Right forelimb (tissue), 1 donor: ENCODE data around the gene MMP15.
"Not testable (repeated sequence)": the region's sequence is repeated elsewhere in the genome, so short reads cannot be mapped to it uniquely, and the experiment has no call there.

Experiments used
- DNase-seq: peaks from one replicate; pipeline ENCODE4 v3.0.0-alpha.2; 2018

MMP15 gene

GRCh38 chr16:58025351-58026138 lies at the start of gene MMP15:
TSS of gene MMP15 (plus strand) at chr16:58025754. CDS start at chr16:58026351, 597 bp downstream.
- DNase-seq = peak; percentile 78

DNA sequence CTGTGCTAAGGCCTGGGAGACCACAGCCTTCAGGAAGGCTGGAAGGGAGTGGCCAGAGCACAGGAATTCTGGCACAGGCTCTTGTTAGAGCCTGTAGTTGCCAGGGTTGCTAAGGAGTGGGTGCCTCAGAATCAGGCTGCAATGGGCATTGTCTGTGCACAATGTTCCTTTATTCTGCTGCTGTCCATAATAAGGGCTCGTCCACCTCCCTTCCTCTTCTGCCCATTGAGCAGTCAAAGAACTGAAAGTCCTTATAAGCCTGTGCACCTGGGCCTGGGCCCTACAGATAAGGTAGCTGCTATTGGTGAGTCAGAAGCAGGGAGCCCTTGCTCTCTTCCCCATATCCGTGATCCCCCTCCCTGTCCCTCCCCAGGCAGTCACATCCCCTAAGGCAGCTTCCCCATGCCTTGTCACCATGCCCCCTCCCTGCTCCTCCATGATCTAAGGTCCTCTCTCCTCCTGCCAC lies 49.2 kb upstream of the MMP15 start:
- no peak for DNase-seq

DNA sequence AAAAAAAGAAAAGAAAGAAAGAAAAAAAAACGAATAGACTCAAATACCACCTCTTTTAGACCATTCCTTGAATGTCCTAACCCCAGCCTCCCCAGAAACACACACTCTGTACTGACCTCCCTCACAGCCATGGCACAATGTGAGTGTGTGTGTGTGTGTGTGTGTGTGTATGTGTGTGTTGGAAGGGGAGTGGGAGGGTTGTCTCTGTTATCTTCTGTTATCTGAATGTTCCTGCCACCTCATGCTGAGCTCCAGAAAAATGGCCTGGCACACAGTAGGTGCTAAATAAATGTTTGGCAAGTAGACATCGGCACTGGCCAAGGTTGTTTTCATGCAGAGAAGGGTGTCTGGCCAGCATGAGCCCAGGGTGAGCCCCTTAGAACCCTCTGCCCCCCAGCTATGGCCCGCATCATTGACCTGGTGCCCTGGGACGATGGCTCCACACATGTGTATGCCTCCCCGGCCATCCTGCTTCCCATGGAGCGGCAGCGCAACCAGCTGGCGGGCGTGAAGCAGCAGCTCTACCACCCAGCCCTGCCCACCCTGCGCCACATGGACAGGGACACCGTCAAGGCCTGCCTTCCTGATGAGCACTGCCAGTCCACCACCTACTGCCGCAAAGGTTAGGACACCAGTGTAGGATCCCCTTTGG lies 48.0 kb upstream of the MMP15 start:
- DNase-seq = no peak

DNA sequence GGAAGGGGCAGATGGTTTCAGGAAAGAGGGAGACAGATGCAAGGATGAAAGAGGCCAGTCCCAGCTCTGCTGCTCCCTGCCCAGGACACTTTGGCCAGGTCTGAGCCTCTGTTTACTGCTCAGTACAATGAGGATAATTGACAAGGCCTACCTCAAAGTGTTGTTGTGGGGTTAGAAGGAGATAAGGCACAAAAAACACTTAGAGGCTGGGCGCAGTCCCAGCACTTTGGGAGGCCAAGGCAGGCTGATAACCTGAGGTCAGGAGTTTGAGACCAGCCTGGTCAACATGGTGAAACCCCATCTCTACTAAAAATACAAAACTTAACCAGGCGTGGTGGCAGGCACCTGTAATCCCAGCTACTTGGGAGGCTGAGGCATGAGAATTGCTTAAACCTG lies 47.5 kb upstream of the MMP15 start:
- DNase-seq = not testable (repeated sequence)

GRCh38 chr16:57979006-57979585 lies 46.5 kb upstream of the MMP15 start:
- DNase-seq = no peak

DNA sequence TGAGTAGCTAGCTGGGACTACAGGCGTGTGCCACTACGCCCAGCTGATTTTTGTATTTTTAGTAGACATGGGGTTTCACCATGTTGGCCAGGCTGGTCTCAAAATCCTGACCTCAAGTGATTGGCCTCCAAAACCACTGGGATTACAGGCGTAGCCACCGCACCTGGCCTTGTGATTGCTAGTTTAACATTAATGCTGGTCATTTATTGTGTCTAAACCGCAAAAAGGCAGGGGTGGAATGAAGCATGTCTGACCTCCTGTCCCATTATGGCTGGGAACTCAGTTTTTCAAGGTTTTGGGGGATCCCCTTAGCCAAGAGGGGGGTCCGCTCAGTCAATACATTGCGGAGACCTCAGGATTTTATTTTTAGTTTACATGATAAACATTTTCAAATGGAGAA lies 43.9 kb upstream of the MMP15 start:
- DNase-seq = peak; percentile 13

- DNase-seq = no peak
Observed at GRCh38 chr16:57982385-57982784, 43.2 kb upstream of the MMP15 start.

DNA sequence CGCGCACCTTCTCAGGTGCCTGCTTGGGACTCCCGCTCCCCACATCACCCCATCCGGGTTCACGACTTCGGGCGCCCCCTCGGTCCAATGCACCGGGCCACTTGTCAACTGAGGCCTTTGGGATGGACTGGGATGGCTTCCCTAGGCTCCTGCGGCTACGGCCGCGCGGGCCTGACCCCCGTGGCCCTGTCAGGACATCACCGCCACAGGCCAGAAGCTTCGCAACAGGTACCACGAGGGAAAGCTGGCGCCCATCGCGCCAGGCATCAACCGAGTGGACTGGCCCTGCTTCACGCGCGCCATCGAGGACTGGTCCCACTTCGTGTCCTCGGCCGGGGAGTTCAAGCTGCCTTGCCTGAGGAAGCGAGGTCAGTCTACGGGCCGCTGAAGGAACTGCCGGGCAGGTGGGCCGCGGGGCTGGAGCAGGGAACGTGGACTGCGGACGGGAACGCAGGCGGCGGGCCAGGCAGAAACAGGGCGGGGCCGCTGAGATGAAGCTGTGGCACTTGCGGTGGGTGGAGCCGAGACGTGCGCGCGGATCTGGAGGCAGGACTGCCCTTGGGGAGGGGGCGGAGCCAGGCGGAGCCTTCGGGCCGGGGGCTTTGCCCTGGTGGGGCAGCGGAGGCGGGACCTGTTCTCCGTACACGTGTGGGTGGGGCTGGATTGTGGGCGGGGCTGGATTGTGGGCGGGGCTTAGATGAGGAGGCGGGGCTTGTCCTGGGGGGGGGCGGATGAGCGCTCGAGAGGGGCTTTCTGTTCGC lies 40.9 kb upstream of the MMP15 start:
- DNase-seq = peak; percentile 80

- peak; percentile 50 for DNase-seq
Observed at GRCh38 chr16:57985204-57986181, 40.1 kb upstream of the MMP15 start.

- peak; percentile 28 for DNase-seq
Observed at GRCh38 chr16:57986196-57986595, 39.4 kb upstream of the MMP15 start.

DNA sequence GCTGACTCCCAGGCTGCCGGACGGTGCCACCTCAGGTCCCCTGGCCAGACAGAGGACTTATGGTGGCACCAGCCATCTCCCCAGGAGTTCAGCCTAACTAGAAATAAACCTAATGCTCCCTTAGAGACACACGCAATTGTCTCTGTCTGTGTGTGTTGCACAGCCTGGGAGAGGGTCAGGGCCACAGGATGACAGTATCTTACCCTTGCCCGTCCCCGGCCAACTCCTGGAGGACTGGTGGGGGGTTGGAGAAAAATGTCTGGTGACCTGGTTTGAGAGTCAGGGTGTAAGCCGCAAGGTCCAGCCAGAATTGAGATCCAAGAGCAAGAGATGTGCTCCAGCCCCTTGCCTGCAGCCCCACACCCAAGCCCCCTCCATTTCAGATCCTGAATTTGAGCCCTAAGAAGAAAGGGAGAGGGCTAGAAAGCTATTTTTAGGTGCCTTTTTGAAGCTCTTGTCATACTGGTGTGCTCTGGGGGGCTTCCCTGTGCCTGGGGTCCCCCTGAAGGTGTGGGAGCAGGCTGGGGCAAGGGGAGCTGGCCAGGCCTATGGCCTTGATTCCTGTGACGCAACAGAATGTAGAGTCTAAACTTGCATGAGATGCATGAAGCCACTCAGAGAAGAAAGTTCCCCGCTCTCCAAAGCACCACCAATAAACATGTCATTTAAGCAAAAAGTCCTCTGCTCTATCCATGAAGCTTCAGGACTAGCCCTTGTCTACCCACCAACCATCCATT lies 37.9 kb upstream of the MMP15 start:
- DNase-seq = peak; percentile 36

- DNase-seq = peak; percentile 36
Observed at GRCh38 chr16:57988929-57989328, 36.6 kb upstream of the MMP15 start.

- peak; percentile 15 for DNase-seq
Observed at GRCh38 chr16:57991551-57992059, 33.9 kb upstream of the MMP15 start.

DNA sequence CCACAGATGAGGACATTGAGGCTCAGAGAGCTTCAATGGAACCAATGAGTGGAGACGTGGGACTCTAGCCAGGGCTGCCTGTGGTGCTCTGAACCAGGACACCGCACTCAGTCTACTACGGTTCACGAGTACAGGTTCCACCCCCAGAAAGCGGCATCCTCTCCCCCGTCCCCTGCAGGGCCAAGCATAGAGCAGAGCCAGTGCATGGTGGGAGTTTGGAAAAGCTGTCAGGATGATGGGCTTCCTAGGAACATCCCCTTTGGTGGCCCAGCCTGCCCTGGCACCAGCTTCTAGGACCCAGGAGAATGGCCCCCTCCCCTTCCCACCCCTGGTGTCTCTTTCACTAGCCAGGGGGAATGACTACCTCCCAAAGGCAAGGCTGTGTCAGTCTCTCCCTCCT lies 33.5 kb upstream of the MMP15 start:
- peak; percentile 18 for DNase-seq

GRCh38 chr16:57993438-57993837 lies 32.1 kb upstream of the MMP15 start:
- DNase-seq = peak; percentile 35

DNA sequence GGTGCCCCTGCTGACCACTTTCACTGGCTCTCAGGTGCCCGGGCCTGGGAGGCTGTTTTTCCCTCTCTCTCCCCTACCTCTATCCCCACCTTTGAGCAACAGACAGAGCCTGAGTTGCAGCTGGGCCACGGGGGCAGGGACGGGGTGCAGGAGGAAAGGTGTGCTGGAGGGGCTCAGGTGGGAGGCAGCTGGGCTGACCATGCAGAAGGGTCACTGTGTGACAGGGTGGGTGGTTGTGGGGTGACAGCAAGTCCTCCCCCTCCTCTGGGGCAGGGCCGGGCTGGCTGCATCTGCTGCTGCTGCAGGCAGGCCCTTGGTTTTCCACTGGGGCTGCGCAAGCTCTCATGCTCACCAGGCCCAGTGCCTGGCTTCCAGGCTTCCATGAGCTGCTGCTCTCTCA lies 31.7 kb upstream of the MMP15 start:
- no peak for DNase-seq

DNA sequence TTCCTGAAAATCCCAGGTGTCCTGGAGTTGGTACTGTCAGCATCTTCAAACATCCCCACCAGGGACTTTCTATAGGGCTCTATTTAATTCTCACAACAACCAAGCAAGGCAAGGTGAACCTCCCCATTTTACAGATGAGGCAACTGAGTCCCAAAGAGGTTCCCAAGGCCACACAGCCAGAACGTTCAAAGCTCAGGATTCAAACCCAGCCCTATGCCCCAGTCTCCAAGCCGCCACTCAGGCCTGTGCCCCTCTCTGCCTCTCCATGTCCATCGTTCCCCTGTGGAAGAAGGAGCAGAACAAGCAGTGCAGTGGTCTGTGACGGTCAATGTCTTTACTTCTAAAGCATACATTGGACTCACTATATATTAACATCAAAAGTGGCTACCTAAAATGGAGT lies 31.2 kb upstream of the MMP15 start:
- no peak for DNase-seq

DNA sequence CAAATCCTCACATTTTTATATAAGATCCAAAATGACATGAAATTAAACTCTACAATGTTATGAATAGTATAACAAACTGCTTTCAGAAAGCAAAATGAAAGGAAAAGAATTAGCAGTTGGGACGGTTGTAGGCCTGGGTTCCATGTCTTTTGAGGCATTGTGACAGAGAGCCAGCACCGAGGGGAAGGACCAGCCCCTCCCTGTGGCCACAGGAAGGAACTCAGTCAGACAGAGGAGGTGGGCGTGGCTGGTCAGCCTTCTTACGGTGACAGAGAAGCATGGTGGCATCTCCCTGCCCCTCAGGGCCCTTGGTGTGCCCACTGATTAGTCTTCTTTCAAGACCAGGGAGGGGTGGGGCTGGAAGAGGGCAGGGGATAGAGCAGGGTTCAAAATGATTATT lies 30.8 kb upstream of the MMP15 start:
- DNase-seq = no peak

GRCh38 chr16:57995721-57996405 lies 29.7 kb upstream of the MMP15 start:
- DNase-seq = no peak
